ENCODE measurements around the gene NBEA.

GRCh38 chr13:34894756-34895155 is 47.3 kb upstream of the NBEA start:
- TF ChIP-seq, protein P1, sequence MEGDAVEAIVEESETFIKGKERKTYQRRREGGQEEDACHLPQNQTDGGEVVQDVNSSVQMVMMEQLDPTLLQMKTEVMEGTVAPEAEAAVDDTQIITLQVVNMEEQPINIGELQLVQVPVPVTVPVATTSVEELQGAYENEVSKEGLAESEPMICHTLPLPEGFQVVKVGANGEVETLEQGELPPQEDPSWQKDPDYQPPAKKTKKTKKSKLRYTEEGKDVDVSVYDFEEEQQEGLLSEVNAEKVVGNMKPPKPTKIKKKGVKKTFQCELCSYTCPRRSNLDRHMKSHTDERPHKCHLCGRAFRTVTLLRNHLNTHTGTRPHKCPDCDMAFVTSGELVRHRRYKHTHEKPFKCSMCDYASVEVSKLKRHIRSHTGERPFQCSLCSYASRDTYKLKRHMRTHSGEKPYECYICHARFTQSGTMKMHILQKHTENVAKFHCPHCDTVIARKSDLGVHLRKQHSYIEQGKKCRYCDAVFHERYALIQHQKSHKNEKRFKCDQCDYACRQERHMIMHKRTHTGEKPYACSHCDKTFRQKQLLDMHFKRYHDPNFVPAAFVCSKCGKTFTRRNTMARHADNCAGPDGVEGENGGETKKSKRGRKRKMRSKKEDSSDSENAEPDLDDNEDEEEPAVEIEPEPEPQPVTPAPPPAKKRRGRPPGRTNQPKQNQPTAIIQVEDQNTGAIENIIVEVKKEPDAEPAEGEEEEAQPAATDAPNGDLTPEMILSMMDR (IDR thresholded peaks at IDR 0.05), result no peak
- TF ChIP-seq POLR2AphosphoS5 (IDR thresholded peaks at IDR 0.05), result no peak

All from breast epithelium (tissue), 3 donors.